HG03571 (cell line): ENCODE measurements around the gene PSAP.
"Not testable (repeated sequence)": the region's sequence is repeated elsewhere in the genome, so short reads cannot be mapped to it uniquely, and the experiment has no call there.

Experiments
- ATAC-seq: cut with Tn5 transposase; IDR thresholded peaks from one replicate; pipeline ENCODE4 v1.9.1; 2021; ENCODE audit not compliant: unreplicated experiment

PSAP gene

DNA sequence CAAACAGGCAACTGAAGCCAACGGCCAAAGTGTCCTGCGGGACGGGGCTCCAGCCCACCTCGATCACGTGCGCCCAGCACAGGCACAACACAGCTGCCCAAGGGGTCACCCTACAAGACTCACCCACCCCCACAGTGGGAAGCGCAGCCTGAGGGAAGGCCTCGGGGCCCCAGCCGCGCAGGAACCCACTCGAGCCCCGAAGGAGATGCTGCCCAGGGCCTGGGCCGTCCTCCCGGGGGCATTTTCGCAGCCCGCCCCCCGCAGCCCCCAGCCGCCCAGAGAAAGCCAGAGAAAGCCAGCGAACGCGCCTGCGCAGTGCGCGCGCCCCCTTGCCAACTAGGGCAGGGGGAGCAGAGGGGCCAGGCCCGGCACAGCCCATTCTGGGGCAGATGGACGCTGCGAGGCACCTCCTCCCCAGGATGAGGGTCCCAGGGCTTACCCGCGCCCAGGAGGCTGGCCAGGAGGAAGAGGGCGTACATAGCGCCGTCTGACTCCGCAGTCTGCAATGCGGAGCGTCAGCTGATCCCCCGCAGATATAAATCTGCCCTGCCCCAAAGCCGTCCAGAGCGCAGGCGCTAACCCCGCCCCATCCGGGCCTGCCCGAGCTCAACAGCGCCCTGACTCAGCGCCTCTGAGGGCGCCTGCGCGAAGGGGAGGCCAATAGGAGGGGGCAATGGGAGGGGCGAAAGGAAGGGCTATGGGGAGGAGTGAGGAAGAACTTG is at the start of gene PSAP:
PSAP (minus strand) TSS at position 509 of the 722 bp plus-strand sequence; CDS start at position 479, 30 bp downstream.
- peak; percentile 94 for ATAC-seq

DNA sequence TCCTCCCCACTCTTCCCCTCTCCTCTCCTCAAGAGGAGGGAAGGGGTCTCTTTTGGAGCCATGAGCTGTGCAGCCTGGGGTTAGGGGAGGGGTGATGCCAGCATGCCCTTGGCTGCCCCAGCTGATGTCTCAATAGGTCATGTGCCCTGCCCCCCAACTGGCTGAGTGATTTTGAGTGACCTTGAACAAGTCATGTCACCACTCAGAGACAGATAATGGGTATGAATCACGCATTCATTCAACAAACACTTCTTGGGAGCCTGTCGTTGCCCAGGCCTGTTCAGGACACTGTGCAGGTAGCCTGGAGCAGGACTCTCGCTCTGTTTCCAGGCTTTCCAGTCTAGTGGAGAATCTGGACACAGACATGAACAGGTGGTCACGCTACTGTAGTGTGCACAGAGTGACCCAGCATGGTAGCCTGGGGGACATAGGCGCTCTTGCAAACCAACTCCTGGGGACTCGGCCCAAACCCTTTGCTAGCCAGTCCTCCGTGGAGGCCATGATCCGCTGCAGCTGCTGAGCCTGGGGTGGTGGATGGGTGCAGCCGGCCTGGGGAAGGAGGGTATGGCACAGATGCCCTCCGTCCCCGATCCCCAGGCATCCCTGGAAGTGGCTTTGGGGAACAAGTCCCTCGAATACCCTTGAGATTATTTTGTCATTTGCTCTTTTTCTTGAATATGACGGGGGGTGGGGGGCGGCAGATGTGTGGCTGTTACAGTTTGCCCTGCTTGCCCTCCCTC is 49.6 kb upstream of the PSAP start:
- ATAC-seq = no peak

DNA sequence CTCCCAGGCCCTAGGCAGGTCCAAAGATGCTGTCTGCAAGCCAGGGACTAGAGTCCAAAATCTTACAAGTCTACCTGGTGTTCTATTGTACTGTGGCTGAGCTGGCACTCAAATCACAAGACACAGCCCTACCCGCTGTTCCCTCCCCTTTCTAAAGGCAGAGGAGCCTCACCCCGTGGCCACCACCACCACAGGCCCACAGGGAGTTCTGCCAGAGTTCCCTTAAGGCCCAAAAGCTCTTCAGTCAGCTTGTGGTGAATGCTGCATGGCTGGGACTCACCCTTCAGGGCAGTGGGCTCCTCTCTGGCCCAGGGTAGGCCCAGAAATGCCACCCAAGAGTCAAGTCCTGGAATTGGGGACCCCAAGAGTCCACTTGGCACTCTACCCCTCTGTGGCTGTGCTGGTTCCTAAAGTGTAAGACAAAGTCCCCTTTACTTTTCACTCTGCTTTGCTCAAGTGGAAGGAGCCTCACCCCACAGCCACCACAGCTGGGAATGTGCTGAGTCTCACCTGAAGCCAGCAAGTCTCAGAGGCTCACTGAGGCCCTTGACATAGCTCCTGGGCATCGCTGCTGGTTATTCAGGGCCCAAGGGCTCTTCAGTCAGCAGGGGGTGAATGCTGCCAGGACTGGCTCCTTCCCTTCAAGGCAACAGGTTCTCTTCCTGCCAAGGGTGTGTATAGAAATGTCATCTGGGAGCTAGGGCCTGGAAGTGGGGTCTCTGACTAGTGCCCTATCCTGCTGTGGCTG is 48.8 kb upstream of the PSAP start:
- no peak for ATAC-seq

DNA sequence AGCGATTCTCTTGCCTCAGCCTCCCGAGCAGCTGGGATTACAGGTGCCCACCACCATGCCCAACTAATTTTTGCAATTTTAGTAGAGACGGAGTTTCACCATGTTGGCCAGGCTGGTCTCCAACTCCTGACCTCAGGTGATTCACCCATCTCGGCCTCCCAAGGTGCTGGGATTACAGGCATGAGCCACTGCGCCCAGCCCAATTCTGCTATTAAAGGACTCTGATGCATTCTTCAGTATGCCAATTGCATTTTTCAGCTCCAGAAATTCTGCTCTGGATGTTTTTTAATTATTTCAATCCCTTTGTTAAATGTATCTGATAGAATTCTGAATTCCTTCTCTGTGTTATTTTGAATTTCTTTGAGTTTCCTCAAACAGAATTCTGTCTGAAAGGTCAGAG is 47.3 kb upstream of the PSAP start:
- ATAC-seq = not testable (repeated sequence)

DNA sequence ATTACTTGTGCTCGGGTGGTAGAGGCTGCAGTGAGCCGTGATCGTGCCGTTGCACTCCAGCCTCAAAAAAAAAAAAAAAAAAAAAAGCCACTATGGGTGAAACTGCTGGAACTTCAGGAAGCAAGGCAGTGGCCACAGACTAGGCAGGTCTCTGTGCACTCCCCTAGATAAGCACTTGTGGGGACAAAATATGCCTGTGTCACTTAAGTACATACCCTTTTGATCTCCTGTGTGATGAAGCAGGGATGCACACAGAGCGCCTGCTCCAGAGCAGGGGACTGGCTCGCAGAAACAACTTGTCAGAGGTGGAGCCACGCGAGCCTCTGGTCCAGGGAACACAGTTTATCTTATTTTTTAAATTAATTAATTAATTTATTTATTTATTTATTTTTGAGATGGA is 42.9 kb upstream of the PSAP start:
- ATAC-seq = no peak

DNA sequence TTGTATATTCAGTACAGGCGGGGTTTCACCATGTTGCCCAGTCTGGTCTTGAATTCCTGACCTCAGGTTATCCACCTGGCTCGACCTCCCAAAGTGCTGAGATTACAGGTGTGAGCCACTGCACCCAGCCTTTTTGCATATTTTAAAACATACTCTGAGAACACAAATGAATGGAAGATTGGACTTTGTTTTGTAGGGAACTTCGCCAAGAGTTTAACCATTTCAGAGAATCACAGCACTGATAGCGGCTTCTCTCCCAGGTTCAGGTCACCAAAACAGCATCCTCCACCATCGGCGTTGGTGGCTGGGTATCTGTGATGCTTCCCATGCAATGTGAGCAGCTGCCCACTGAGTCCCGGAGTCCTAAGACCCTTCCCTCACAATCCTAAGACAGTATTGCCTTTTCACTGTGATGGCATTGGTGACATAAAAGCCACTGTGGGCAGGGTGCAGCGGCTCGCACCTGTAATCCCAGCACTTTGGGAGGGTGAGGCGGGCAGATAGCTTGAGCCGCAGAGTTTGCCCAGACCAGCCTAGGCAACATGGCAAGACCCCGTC is 42.3 kb upstream of the PSAP start:
- no peak for ATAC-seq

DNA sequence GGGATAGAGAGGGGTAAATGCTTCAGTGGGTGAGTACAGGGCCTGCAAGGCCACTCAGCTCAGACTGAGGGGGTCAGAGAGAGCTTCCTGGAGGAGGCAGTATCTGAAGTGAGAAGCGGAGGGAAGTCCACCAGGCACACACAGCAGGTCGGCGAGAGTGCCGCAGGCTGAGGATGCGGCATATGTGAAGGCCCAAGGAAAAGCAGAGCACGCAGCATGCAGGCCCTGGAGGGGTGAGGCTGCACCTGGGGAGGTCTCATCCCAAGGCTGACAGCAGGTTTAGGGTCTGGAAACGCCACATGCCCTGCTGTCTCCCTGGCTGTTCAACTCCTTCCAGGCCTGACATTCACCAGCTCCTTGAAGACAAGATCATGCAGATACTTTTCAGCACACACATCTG is 40.4 kb upstream of the PSAP start:
- no peak for ATAC-seq

DNA sequence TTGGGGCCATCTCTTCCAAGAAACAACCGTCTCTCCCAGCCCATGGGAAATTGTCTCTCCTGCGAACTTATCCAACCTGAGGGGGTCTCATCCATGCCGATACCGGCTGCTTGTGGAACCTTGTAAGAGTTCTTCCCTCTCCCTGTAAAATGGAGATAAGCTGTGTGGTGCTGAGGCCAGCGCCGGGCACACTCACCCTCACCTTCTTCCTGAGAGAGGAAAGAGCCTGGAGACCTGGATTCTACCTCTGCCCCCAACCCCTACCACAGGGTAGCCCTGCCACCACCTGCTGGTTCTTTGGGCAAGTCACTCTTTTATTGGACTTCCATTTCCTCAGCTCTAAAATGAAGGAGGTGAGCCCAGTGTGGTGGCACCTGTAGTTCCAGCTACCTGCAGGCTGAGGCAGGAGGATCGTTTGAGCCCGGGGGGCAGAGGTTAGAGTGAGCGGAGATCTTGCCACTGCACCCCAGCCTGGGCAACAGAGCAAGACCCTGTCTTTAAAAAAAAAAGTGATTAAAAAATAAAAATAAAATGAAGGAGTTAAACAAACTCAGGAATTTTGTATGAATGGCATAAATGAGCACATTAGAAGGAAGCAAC is 38.4 kb upstream of the PSAP start:
- no peak for ATAC-seq

DNA sequence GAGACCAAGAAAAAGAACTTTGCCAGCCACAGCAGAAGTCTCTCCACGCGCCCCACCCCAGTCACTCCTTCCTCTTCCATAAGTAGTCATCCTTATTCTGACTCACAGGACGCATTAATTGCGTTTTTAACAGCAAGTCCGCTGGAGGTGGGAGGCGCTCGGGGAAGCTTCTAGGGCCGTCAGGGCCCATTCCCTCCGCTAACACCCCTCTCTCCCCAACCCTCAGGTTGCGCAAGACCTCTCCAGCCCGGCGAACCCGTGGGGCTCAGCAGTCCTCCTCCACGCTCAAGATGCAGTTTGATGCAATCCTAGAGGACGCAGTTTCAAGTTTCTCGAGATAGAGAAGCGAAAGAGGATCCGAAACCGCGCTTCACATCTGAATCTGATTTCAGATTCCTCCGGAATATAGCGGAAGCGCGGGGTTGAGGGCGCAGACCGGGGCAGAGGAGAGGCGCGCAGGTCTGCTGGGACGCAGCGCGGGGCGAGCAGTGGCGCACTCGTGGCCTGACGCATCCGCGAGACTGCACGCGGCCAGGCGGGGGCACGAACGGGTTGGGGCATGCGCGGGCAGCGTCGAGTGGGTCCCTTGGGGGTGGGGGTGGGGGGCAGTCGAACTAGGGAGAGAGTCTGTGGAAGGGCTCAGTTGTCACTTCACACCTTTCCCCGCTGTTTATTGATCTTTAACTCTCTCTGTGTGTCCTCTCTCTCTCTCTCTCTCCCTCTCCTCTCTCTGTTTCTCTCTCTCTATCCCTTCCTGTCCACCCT is 37.8 kb upstream of the PSAP start:
- peak; percentile 78 for ATAC-seq

DNA sequence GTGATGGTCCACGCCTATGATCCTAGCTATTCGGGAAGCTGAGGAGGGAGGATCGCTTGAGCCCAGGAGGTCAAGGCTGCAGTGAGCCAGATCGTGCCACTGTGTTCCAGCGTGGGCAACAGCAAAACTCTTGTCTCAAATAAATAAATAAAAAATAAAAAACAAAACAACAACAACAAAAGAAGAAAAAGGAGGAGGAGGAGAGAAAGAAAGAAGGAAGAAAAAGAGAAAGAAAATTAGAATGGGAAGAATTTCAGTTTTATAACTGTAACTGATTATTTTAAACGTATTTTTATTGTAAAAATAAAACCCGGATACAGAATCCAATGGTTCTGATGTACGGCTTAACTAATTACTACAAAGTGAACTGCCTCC is 37.2 kb upstream of the PSAP start:
- no peak for ATAC-seq

DNA sequence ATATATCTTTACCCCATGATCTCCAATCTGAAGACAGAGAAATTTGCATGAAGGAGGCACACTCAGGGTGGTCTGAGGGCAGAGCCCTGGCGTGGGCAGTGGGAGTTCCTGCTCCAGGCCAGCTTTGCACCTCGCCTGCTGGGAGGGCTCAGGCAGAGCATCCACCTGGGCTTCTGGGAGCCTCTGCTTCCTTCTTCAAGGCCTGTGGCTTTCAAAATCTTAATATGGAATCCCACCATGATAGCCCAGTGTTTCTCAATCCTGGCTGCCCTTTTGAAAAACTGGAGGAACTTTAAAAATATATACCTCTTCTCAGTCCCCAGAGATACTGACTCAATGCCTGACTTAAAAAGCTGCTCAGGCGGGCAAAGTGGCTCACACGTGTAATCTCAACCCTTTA is 36.7 kb upstream of the PSAP start:
- no peak for ATAC-seq

DNA sequence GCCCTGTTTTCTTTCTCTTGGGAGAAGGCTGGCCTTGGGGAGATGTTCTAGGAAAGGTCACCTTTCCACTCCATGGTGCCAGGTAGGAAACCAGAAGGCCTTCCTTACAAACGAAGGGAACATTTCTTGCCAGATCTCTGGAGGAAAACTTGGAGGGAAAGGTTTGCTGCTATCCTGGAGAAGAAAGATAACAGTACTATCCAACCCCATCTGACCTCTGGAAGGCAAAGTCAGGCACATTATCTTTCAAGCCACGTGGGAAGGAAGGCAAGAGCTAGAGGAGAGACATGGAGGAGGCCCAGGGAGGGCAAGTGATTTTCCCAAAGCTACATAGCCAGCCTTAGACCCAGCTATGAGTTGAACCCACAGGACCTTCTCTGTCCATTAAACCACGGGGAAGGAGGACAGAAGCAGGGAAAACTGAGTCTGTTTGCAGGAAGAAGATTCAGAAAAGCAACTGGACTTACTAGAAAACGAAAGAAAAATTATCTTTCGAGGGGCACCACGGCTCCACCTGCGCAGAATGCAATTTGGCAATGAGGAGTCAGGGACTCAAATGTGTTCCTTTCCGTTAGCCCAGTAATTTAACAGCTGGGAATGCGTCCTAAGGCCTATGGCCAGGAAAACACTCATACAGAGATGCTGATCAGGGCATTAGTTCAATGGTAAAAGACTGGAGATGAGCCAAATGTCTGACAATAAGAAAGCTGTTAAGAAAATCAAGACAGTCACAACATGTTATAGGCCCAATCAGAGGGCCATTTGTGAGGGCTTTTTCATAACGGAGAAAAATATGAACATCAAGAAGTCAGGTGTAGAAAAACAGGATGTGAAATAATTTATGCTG is 32.0 kb upstream of the PSAP start:
- no peak for ATAC-seq

DNA sequence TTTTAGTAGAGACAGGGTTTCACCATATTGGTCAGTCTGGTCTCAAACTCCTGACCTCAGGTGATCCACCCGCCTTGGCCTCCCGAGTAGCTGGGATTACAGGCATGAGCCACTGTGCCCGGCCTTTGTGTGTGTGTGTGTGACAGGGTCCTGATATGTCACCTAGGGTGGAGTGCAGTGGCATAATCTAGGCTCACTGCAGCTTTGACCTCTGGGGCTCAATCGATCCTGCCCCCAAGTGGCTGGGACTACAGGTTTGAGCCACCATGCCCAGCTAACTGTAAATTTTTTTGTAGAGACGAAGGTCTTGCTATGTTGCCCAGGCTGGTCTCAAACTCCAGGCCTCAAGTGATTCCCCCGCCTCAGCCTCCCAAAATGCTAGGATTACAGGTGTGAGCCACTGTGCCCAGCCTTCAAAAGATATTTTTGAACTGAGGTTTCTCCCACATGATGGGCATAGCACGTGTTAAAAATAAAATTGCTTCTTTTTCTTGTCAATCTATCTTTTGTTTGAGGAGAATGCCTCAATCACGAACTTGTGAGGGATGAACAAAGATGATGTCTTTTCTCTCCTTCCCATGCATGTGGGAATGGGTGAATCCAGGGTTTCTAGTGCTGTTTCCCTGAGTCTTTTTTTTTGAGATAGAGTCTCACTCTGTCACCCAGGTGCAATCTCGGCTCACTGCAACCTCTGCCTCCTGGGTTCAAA is 30.8 kb upstream of the PSAP start:
- no peak for ATAC-seq

DNA sequence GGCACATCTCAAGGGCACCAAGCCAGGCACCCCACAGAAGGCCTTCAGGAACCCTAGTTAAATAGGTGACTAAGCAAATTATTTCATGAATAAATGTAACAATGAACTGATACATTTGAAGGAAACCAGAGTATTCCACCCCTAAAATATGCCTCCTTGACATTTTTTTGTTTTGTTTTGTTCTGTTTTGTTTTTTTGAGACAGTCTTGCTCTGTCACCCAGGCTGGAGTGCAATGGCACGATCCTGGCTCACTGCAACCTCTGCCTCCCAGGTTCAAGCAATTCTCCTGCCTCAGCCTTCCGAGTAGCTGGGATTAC is 30.2 kb upstream of the PSAP start:
- not testable (repeated sequence) for ATAC-seq

DNA sequence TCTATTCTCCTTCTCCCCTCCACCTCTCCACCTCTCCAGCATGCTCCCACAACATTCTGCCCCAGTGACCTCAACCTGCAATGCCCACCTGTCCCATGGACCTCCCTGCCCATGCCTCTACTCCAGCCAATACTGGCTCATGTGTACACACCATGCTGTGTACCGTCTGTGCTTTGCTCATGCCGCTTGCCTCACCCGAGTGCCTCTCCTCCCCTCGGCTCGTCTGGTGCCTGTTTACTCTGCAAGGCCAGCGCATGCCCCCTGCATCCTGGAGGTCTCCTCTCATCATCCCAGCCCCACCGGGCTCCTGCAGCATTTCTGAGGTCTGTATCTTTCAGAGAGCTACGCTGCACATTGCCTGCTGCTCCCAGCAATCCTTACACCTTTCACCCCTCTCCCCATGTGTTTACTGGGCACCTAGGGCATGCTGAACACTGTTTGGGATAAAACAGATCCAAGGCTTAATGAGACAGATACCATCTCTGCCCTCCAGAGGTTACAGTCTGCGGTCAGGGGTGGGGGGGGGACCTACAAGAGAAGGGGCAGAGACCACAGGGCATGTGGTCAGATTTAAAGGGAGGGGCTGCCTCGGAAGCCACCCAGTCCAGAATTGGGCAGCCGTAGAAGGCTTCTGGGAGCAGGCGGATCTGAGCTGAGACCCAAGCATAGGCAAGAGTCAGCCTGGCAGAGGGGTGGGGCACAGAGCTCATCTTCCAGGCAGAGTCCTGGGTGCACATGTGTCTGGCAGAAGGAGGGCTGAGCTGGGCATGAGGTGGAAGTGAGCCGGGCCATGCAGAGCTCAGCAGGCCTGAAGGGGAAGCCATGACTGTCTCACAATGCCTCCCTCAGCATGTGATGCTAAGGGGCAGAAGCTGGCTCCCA is 29.6 kb upstream of the PSAP start:
- no peak for ATAC-seq

DNA sequence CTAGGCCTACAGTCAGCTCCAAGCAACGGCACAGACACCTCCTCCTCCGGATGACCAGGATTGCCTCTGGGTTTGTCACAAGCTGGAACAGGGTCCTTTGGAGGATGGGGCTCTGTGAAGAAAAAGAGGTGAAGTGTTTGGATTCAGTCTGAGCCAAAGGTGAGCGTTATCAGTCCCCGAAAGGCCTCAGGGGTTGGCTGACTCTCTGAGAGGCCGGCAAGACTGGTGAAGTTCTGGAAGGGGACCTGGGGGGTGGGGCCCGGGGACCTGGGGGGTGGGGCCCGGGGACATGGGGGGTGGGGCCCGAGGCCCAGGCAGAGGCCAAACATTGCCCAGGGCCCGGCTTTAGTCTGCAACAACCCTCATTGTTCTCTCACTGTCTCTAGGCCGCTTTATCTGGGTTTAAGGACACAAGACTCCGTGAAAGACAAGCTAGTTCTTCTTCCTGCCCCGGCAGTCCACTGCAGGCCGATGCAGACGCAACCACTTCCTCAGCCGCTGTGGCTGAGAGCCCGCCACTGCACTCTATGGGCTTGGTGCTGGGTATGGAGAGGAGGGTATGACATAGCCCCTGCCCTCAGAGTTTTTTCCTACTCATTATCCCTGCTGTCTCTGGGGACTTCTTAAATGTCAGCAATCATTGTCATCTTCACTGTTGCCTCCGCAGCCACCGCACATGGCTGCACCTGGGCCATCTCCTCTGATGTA is 27.4 kb upstream of the PSAP start:
- no peak for ATAC-seq

DNA sequence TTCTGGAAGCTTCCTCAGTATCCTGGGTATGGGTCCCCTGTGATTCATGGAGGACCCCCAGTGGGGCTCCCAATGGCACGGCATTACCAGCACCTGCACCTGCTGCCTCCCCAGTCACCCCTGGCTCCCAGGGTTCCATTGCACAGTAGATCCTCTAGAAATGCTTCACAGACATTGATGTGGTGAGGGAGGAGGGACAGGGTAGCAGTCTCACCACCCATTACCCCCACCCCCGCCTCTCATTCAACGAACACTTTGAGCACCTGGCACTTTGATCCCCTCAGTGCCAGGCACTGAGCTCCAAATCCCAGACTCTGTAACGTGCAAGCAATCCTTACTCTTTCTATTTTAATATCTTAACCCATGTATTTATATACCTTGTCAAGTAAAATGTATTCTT is 26.8 kb upstream of the PSAP start:
- ATAC-seq = no peak
